ENCODE measurements around the gene VEGFA.

- TF ChIP-seq CTCF (IDR thresholded peaks at IDR 0.05) (no peak), POLR2A (IDR thresholded peaks at IDR 0.05) (no peak), EP300 (IDR thresholded peaks at IDR 0.05) (no peak)
These were observed 6.0 kb upstream of the VEGFA start for GRCh38 chr6:43763812-43764522.
